Mammary epithelial cell (primary cell): ENCODE measurements around the gene ATP10B.

Source experiments
- CTCF ChIP-seq, 2 donors: IDR thresholded peaks in 1 of 2; conservative IDR thresholded peaks in 1 of 2; 2 replicates each; pipeline ENCODE4 v1.5.1; 2011 to 2012; ENCODE audit warnings: inconsistent platforms in 2 of 2, low read length in 2 of 2, mild to moderate bottlenecking in 2 of 2, control low read depth in 1 of 2, low read depth in 1 of 2; ENCODE audit not compliant: insufficient read depth in 1 of 2; ENCODE audit errors: extremely low read depth in 1 of 2
- EZH2 ChIP-seq: IDR thresholded peaks from 2 replicates; pipeline ENCODE4 v1.6.1; 2012; ENCODE audit warnings: low read length, inconsistent platforms, borderline replicate concordance

- no peak for TF ChIP-seq EZH2
- TF ChIP-seq CTCF (conservative IDR thresholded peaks at IDR 0.05 in 1 of 2, IDR thresholded peaks at IDR 0.05 in 1 of 2; ENCODE audit: extremely low read depth in 1 of 2, insufficient read depth in 1 of 2, low read depth in 1 of 2, low read length in 2 of 2), result no peak
Observed at GRCh38 chr5:160637357-160638090, 214.5 kb downstream of the ATP10B start.
